ENCODE data around the gene MAFB.

MAFB gene

GRCh38 chr20:40714916-40715315 lies 25.9 kb upstream of the MAFB start:
- TF ChIP-seq CTCF (IDR thresholded peaks at IDR 0.05; ENCODE audit: low read depth, low read length, missing control alignments) = no peak
- no peak for DNase-seq (ENCODE audit: extremely low read depth, low read depth)
- no peak overlapping the region for H3K4me3 ChIP-seq (replicated peaks; ENCODE audit: low read depth, low read length)

- DNase-seq (ENCODE audit: extremely low read depth, low read depth) = no peak
- H3K4me3 ChIP-seq (replicated peaks; ENCODE audit: low read depth, low read length) = no peak overlapping the region
- TF ChIP-seq CTCF (IDR thresholded peaks at IDR 0.05; ENCODE audit: low read depth, low read length, missing control alignments) = no peak
Measured at GRCh38 chr20:40714109-40714508, 25.1 kb upstream of the MAFB start.

- H3K4me3 ChIP-seq (replicated peaks; ENCODE audit: low read depth, low read length) = no peak overlapping the region
- TF ChIP-seq CTCF (IDR thresholded peaks at IDR 0.05; ENCODE audit: low read depth, low read length, missing control alignments) = no peak
- DNase-seq (ENCODE audit: extremely low read depth, low read depth) = no peak
Measured at GRCh38 chr20:40713508-40713907, 24.5 kb upstream of the MAFB start.

GRCh38 chr20:40711079-40711478 lies 22.0 kb upstream of the MAFB start:
- TF ChIP-seq CTCF (IDR thresholded peaks at IDR 0.05; ENCODE audit: low read depth, low read length, missing control alignments) = no peak
- DNase-seq (ENCODE audit: extremely low read depth, low read depth) = no peak
- no peak overlapping the region for H3K4me3 ChIP-seq (replicated peaks; ENCODE audit: low read depth, low read length)

- H3K4me3 ChIP-seq (replicated peaks; ENCODE audit: low read depth, low read length) = no peak overlapping the region
- no peak for TF ChIP-seq CTCF (IDR thresholded peaks at IDR 0.05; ENCODE audit: low read depth, low read length, missing control alignments)
- DNase-seq (ENCODE audit: extremely low read depth, low read depth) = no peak
Measured at GRCh38 chr20:40710603-40711002, 21.6 kb upstream of the MAFB start.

GRCh38 chr20:40706977-40707582 lies 18.0 kb upstream of the MAFB start:
- H3K4me3 ChIP-seq (replicated peaks; ENCODE audit: low read depth, low read length) = no peak overlapping the region
- no peak for TF ChIP-seq CTCF (IDR thresholded peaks at IDR 0.05; ENCODE audit: low read depth, low read length, missing control alignments)
- DNase-seq (ENCODE audit: extremely low read depth, low read depth) = no peak

GRCh38 chr20:40705413-40705812 lies 16.4 kb upstream of the MAFB start:
- DNase-seq (ENCODE audit: extremely low read depth, low read depth) = no peak
- no peak overlapping the region for H3K4me3 ChIP-seq (replicated peaks; ENCODE audit: low read depth, low read length)
- no peak for TF ChIP-seq CTCF (IDR thresholded peaks at IDR 0.05; ENCODE audit: low read depth, low read length, missing control alignments)

All from HFF-Myc (cell line).